ENCODE data around the gene PCAT7. TPM values are rescaled to one million over a fixed set of nuclear protein-coding genes. Genes with fewer than 3 reads are reported as not detected.
"Not testable (repeated sequence)": the region's sequence is repeated elsewhere in the genome, so short reads cannot be mapped to it uniquely, and the experiment has no call there.

Gene PCAT7
- polyA plus RNA-seq, 1 of the 3 experiments (the other 2 are of a cell fraction): not detected

GRCh38 chr9:94586814-94587213 lies 31.9 kb downstream of the PCAT7 start (continued):
- TF ChIP-seq, protein P1, sequence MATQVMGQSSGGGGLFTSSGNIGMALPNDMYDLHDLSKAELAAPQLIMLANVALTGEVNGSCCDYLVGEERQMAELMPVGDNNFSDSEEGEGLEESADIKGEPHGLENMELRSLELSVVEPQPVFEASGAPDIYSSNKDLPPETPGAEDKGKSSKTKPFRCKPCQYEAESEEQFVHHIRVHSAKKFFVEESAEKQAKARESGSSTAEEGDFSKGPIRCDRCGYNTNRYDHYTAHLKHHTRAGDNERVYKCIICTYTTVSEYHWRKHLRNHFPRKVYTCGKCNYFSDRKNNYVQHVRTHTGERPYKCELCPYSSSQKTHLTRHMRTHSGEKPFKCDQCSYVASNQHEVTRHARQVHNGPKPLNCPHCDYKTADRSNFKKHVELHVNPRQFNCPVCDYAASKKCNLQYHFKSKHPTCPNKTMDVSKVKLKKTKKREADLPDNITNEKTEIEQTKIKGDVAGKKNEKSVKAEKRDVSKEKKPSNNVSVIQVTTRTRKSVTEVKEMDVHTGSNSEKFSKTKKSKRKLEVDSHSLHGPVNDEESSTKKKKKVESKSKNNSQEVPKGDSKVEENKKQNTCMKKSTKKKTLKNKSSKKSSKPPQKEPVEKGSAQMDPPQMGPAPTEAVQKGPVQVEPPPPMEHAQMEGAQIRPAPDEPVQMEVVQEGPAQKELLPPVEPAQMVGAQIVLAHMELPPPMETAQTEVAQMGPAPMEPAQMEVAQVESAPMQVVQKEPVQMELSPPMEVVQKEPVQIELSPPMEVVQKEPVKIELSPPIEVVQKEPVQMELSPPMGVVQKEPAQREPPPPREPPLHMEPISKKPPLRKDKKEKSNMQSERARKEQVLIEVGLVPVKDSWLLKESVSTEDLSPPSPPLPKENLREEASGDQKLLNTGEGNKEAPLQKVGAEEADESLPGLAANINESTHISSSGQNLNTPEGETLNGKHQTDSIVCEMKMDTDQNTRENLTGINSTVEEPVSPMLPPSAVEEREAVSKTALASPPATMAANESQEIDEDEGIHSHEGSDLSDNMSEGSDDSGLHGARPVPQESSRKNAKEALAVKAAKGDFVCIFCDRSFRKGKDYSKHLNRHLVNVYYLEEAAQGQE (IDR thresholded peaks at IDR 0.05; ENCODE audit: low read depth, low read length): no peak
- TF ChIP-seq POLR2AphosphoS5 (IDR thresholded peaks at IDR 0.05; ENCODE audit: low read depth, low read length): no peak

DNA sequence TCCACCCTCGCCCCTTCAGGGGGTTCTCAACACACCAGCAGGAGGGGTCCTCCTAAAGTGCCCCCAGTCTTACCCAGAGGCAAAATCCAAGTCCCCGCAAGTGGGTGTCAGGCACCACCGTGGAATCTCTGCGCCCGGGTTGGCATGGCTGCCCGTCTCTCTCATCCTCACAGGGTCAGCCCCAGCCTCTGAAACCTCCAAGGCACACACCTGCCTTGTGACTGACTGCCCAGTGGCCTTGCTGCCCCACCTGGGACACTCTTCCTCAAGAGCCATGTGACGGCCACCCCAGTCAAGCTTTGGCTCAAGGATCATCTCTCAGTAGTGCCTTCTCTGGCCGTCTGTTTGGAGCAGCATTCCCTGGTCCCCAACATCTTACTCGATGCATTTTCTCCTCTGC lies 33.8 kb downstream of the PCAT7 start:
- Histone ChIP-seq H3K9me2 (no peaks in the 10 kb centered on the region), H3K4me3 (ENCODE audit: low read depth in 2 of 2, low read length in 1 of 2) (no peak overlapping the region), H3K36me3 (replicated peaks in 1 of 2; ENCODE audit: control insufficient read depth in 1 of 2, insufficient read depth in 2 of 2, low read length in 1 of 2) (no peaks in the 10 kb centered on the region), H4K20me1 (ENCODE audit: insufficient read depth) (no peaks in the 10 kb centered on the region), H3K27ac (ENCODE audit: low read depth in 2 of 2, low read length in 1 of 2) (no peak overlapping the region), H3K4me1 (ENCODE audit: control insufficient read depth in 1 of 2, insufficient read depth in 2 of 2, low read depth in 1 of 2, low read length in 1 of 2) (peaks cover 0 to 7% of the 10 kb centered on the region in 2 experiments; a peak in 1 of 4 replicates), H3K9ac (no peak overlapping the region), H3F3A (replicated peaks; ENCODE audit: insufficient read depth) (no peaks in the 10 kb centered on the region), H3K27me3 (ENCODE audit: insufficient read depth) (no peaks in the 10 kb centered on the region), H3K4me2 (no peak overlapping the region), H3K9me3 (no peaks in the 10 kb centered on the region), H3K79me2 (ENCODE audit: insufficient read depth) (no peaks in the 10 kb centered on the region), H2AFZ (ENCODE audit: low read depth) (no peak overlapping the region)
- 28% methylated on average over 4 of the region's 9 CpGs for WGBS (ENCODE audit: low lambda C conversion rate)
- DNase-seq: no peak
- no peak for TF ChIP-seq USF1 (IDR thresholded peaks at IDR 0.05; ENCODE audit: borderline replicate concordance, low read depth)
- no peak for TF ChIP-seq MEF2A (IDR thresholded peaks at IDR 0.05; ENCODE audit: borderline replicate concordance, low read depth)
- TF ChIP-seq, protein P2, sequence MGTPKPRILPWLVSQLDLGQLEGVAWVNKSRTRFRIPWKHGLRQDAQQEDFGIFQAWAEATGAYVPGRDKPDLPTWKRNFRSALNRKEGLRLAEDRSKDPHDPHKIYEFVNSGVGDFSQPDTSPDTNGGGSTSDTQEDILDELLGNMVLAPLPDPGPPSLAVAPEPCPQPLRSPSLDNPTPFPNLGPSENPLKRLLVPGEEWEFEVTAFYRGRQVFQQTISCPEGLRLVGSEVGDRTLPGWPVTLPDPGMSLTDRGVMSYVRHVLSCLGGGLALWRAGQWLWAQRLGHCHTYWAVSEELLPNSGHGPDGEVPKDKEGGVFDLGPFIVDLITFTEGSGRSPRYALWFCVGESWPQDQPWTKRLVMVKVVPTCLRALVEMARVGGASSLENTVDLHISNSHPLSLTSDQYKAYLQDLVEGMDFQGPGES (IDR thresholded peaks at IDR 0.05; ENCODE audit: low read depth, low read length): no peak
- TF ChIP-seq RXRA (IDR thresholded peaks at IDR 0.05; ENCODE audit: borderline replicate concordance, low read depth): no peak
- TF ChIP-seq SIN3A (IDR thresholded peaks at IDR 0.05; ENCODE audit: borderline replicate concordance, low read depth, low read length): no peak
- TF ChIP-seq YY1 (IDR thresholded peaks at IDR 0.05; ENCODE audit: low read depth): no peak
- TF ChIP-seq PBX3 (IDR thresholded peaks at IDR 0.05): no peak
- TF ChIP-seq NFIC (IDR thresholded peaks at IDR 0.05; ENCODE audit: borderline replicate concordance): no peak
- ChIA-PET CTCF (no interaction called here), POLR2A (interaction anchor here (0.6 kb wide), 1 partner anchor 21 kb away, joined by 3 read pairs; no protein-coding TSS in a partner anchor)

DNA sequence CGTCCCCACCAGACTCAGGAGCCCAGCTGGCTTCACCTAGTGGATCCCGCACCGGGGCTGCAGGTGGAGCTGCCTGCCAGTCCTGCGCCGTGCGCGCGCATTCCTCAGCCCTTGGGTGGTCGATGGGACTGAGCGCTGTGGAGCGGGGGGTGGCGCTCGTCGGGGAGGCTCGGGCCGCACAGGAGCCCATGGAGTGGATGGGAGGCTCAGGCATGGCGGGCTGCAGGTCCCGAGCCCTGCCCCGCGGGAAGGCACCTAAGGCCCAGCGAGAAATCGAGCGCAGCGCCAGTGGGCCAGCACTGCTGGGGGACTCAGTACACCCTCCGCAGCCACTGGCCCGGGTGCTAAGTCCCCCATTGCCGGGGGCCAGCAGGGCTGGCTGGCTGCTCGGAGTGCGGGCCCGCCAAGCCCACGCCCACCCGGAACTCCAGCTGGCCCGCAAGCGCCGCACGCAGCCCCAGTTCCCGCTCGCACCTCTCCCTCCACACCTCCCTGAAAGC lies 36.2 kb downstream of the PCAT7 start:
- WGBS (ENCODE audit: low lambda C conversion rate): 86% methylated on average over 16 of the region's 38 CpGs
- POLR2A ChIA-PET: not testable (repeated sequence)

More for the DNA sequence above, 36.2 kb downstream of the PCAT7 start:
- CTCF ChIA-PET; H3K79me2 ChIP-seq (ENCODE audit: insufficient read depth); H3K27me3 ChIP-seq (ENCODE audit: insufficient read depth); DNase-seq; H3K27ac ChIP-seq (ENCODE audit: low read depth in 2 of 2, low read length in 1 of 2); H3K4me2 ChIP-seq; H3K9me2 ChIP-seq; H3K4me1 ChIP-seq (ENCODE audit: control insufficient read depth in 1 of 2, insufficient read depth in 2 of 2, low read depth in 1 of 2, low read length in 1 of 2); H2AFZ ChIP-seq (ENCODE audit: low read depth); H3F3A ChIP-seq (replicated peaks; ENCODE audit: insufficient read depth); H4K20me1 ChIP-seq (ENCODE audit: insufficient read depth); H3K9me3 ChIP-seq; H3K9ac ChIP-seq; H3K36me3 ChIP-seq (replicated peaks in 1 of 2; ENCODE audit: control insufficient read depth in 1 of 2, insufficient read depth in 2 of 2, low read length in 1 of 2); H3K4me3 ChIP-seq (ENCODE audit: low read depth in 2 of 2, low read length in 1 of 2): not testable (repeated sequence)
